Midbrain (tissue), 1 donor: ENCODE results near the gene NFU1.
A peak's percentile ranks its signal among the peaks of the same experiment; 100 is the strongest.
"Not testable (repeated sequence)": the region's sequence is repeated elsewhere in the genome, so short reads cannot be mapped to it uniquely, and the experiment has no call there.

ENCODE experiments used
- DNase-seq: peaks from one replicate; lab custom pipeline; 2025; lab: John Stamatoyannopoulos, UW

The NFU1 gene

DNA sequence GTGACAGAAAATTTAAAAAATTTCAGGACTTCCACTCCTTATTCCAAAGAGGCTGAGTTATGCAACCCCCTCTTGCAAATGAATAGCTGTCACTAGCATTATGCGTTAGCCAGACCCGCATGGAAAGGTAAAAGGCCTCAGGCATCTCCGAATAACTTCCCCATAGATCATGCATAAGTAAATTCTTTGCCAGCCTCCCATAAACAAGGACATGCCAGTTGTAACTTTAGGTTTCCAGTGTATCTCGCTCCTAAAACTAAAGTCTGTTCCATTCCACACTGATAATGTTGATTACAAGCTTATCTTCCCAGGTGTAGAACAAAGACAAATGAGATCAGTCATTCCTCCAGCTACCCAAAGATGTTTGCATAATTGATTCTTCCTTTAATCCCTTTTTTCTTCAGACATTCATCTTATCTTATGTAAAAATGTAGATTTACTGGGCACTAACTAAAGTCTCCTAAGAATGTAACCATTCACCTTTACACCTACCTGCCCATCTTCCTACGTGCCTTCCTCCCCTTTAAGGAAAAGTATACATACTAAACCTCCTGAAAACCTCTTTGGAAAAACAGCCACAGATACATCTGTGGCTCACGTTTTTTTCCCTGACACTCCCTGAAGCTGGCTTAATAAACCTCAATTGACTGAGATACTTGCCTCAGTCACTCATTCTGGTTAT, 13.6 kb upstream of the NFU1 start:
- no peak for DNase-seq

GRCh38 chr2:69449906-69450305, 12.7 kb upstream of the NFU1 start:
- DNase-seq, result no peak

- DNase-seq, result not testable (repeated sequence)
Measured at GRCh38 chr2:69443673-69444072, 6.4 kb upstream of the NFU1 start.

GRCh38 chr2:69439499-69439898, 2.3 kb upstream of the NFU1 start:
- DNase-seq, result not testable (repeated sequence)

DNA sequence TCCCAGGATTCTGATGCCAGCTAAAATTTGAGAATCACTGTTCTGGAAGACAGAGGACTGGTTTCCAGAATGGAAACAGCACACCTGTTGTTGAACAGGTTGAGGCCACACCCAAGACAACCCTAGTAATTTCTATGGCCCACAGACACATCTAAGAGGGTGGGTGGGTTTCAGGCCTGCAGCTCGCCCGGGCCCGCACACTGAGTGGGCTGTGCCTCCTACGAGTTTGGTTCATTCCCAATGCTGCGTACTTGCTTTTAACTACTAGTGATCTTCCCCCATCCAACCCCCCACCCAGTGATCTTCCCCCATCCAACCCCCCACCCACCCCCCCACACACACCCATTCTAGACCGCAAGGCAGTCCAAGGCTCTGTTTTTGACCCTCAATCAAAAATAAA, 1.3 kb upstream of the NFU1 start:
- DNase-seq, result no peak

- no peak for DNase-seq
Measured at GRCh38 chr2:69437751-69438154, 518 bp upstream of the NFU1 start.

DNA sequence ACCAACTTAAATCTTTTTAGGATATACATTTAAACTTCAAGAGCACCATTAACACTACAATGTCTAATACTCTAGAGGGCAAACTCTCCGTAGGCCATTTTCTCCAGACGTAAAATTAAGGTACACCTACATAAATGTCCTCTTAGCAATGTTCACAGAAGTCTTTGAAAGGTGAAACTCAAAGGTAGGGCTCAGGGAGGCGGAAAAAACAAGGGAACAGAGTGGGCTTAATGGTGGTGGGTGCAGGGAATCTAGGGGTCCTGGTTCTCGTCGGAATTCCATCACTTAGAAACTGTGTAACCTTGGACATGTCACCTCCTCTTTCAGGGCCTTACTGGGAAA, 668 bp downstream of the NFU1 start:
- DNase-seq, result no peak

- DNase-seq, result no peak
Measured at GRCh38 chr2:69434753-69435152, 2.5 kb downstream of the NFU1 start.

DNA sequence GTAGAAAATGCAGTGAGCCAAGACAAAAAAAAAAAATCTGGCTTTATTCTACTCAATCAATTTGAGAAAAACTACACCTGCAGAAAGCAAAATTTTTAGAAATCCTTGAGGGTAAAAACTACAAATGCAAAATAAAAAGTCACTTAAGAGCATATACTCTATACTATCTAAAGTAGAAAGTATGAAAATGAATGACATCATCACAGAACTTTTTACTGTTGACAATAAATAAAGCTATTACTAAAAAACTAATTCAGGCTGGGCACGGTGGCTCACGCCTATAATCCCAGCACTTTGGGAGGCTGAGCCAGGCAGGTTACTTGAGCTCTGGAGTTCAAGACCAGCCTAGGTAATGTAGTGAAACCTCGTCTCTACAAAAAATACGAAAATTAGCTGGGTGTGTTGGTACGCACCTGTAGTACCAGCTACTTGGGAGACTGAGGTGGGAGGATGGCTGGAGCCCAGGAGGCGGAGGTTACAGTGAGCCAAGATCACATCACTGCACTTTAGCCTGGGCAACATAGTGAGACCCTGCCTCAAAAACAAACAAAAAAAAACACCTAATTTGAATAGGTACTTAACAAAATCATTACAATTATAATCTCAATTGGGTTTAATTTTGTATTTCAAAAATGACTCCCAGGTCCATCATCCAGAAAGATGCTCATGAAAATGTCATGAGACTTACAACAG, 7.6 kb downstream of the NFU1 start:
- no peak for DNase-seq

DNA sequence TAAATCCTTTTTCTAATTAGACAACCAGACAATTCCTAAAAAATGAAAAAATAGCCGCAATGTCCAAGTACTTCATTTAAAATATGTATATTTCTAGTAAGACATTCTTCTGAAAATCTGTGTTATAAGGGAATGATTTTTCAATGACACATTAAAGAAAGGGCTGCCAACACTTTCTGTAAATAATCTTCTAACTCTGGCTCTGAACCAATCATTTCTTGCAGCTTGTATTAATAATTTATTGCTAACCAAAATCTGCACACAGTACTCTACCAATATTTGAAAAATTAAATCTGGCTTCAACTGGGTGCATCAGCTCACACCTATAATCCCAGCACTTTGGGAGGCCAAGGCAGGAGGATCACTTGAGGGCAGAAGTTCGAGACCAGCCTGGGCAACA, 8.3 kb downstream of the NFU1 start:
- no peak for DNase-seq

- no peak for DNase-seq
Measured at GRCh38 chr2:69424419-69424818, 12.8 kb downstream of the NFU1 start.

GRCh38 chr2:69422198-69422597, 15.0 kb downstream of the NFU1 start:
- DNase-seq, result no peak

GRCh38 chr2:69419111-69419510, 18.1 kb downstream of the NFU1 start:
- DNase-seq, result not testable (repeated sequence)

GRCh38 chr2:69416147-69416546, 21.1 kb downstream of the NFU1 start:
- DNase-seq, result no peak

DNA sequence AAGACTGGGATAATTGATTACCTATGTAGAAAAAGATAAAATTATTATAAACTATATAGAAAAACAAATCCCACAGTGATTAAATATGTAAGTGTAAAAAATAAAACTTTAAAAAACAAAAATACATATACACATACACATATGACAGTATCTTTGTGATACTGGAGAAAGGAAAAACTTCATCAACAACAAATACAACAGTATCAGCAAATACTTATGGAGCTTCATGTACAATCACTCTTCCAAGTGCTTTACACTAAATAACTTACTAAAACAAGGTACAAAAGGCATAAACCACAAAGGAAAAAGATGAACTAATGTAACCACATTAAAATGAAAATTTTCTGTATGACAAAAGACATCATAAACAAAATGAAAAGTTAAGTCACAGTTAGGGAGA, 26.1 kb downstream of the NFU1 start:
- DNase-seq, result no peak

DNA sequence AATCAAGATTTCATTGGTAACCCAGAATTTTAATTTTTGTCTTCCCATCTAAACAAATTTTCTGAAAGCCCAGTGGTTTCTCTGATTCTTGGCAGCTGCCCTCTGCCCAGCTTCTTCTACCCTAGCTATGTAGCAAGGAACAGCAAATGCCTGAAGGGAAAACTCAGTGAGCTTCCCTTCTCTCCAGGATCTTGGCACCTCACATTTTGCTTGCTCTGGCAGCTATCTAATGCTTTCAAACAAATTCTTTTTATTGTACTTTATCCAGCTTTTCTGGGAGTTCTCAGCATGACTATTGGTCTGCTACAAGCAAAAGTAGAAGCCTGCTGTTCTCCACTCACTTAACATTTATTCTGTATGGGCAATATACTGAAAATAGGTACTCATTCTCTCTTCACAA, 31.9 kb downstream of the NFU1 start:
- DNase-seq, result peak; percentile 13

- DNase-seq, result no peak
Measured at GRCh38 chr2:69400121-69400520, 37.1 kb downstream of the NFU1 start.

DNA sequence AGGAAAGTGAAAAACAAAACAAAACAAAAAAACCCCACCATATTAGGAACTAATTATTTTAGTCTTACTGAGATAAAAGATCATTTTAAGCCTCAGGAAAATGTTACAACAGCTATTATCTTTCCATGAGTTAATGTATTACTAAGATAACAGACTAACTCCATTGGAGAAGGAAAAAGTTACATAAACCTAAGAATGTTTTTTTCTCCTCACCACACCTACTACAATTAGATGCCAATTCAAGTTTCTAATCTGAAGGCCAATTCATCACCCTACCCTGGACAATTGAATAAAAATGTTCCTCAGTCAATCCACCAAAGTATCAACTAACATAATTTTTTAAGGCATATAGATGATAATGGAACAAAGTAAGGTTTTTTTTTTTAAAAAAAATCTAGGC, 40.0 kb downstream of the NFU1 start:
- no peak for DNase-seq

DNA sequence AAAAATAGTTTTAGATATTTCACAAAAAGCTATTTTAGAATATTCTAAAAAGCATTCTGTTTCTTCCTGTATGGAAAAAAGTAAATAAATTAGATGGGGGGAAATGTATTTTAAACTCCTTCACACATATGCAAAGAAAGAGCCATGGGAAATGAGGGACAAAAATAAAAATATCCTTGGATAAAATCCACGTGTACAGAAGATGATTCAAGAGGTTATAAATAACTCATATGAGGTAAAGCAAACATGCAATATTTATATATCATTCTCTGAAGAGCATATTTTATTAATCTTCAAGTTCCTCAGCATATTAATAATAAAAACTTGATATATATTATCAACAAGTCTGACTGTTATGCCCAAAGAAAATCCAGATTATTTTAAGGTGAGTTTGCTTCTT, 41.4 kb downstream of the NFU1 start:
- no peak for DNase-seq

- DNase-seq, result no peak
Measured at GRCh38 chr2:69393963-69394362, 43.3 kb downstream of the NFU1 start.

DNA sequence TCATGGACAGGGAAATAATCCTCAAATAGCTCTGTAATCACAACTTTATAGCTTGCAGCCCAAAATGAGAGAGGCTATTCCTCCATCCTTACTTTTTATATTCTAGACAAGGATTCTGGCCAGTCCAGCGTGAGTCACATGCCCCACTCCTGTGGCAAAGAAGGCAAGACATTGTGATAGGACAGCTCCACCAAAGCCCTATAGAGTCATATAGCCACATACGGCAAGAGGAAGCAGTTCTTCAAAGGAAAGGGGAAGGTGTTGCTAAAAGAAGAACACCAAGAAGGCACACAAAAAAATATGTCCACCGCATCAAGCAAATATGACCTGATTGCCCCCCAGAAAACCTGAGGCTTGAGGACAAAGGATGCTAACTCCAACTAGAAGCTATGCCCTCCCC, 46.8 kb downstream of the NFU1 start:
- DNase-seq, result no peak

- DNase-seq, result no peak
Measured at GRCh38 chr2:69390001-69390400, 47.2 kb downstream of the NFU1 start.

DNA sequence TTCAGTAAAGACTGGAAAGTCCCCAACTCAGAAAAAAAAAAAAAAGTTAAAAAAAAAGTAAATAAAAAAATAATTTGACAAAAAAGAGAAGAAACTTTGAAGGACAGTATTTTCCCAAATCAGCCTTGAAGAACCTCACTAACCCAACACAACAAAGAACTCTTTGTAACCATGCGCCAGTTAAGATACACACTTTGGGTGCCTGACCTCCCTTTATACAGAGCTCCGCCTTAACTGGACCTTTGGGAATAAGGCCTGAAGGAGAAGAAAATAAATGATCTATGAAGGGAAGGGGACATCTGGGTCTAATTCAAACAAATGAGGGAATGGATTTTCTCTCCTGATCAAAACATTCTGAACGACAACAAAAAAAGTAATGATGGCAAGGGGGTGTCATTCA, 48.0 kb downstream of the NFU1 start:
- no peak for DNase-seq
